ENCODE measurements around the gene SAG. TPM values are rescaled to one million over a fixed set of nuclear protein-coding genes. Genes with fewer than 3 reads are reported as not detected.

SAG gene
- total and polyA plus RNA-seq, 8 donors = 1.5 TPM; not detected in 7

DNA sequence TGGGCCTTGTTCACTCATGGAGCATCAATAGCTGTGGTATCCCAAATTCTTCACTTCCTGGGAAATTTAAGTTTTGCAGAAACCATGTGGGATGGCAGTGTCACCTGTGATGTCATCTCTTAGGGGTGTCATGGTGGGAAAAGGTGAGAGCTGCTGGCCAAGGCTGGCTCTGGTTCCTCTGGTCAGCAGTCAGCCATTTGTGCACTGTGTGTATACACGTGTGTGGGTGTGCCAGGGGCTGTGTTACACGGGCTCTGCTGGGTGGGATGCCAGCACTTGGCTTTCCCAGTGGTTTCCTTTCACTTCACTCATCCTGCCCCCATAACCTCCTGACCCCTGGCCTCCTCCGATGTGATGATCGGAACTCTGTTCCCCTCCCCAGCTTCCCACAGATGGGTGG, 21.3 kb downstream of the SAG start:
- no peak overlapping the region for H3K4me3 ChIP-seq
- H3K4me1 ChIP-seq = peaks cover 0 to 31% (median 0%) of the 10 kb centered on the region in 4 donors
- no peak for DNase-seq
- H3K27me3 ChIP-seq = no peaks in the 10 kb centered on the region
- no peaks in the 10 kb centered on the region for H3K36me3 ChIP-seq
- WGBS, 5 donors = 78 to 87% (median 84%) methylated on average over 4 of the region's 4 CpGs
- intact Hi-C loops (cut with DNase I; ENCODE audit: low total_unique reads) = no loop called here
- H3K9me3 ChIP-seq = no peaks in the 10 kb centered on the region
- H3K27ac ChIP-seq = no peak overlapping the region
- TF ChIP-seq, protein P1, sequence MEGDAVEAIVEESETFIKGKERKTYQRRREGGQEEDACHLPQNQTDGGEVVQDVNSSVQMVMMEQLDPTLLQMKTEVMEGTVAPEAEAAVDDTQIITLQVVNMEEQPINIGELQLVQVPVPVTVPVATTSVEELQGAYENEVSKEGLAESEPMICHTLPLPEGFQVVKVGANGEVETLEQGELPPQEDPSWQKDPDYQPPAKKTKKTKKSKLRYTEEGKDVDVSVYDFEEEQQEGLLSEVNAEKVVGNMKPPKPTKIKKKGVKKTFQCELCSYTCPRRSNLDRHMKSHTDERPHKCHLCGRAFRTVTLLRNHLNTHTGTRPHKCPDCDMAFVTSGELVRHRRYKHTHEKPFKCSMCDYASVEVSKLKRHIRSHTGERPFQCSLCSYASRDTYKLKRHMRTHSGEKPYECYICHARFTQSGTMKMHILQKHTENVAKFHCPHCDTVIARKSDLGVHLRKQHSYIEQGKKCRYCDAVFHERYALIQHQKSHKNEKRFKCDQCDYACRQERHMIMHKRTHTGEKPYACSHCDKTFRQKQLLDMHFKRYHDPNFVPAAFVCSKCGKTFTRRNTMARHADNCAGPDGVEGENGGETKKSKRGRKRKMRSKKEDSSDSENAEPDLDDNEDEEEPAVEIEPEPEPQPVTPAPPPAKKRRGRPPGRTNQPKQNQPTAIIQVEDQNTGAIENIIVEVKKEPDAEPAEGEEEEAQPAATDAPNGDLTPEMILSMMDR (IDR thresholded peaks at IDR 0.05) = no peak
- TF ChIP-seq POLR2A (IDR thresholded peaks at IDR 0.05) = no peak
- no peak for TF ChIP-seq EP300 (IDR thresholded peaks at IDR 0.05)
- no peak for TF ChIP-seq POLR2AphosphoS5 (IDR thresholded peaks at IDR 0.05)

DNA sequence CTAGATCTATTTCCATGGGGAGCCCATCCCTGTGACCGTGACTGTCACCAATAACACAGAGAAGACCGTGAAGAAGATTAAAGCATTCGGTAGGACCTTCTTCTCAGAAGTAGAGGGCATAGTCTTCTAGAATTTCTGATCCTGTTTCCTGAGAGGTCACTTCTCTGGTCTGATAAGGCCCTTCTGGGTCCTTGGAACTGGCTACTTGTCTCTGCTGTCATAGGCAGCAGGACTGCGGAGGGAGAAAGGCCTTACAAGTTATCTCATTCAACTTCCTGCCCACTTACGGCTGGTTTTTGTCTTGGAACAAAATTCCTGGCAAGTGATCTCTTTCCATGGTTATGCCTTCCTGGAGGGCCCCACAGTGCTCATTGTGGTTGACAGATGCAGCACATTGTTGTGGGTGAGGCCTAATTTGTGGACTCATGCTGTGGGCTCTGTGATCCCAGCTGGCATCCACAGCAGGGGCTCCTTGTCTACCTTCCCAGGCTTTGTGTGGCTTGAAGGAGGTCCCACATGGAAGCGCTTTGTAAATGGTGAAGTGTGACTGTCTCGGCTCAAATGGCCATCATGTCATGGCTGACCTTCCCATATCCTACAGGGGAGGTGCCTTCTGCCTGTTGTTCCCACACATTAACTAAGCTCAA, 22.0 kb downstream of the SAG start:
- no peak for TF ChIP-seq EP300 (IDR thresholded peaks at IDR 0.05)
- TF ChIP-seq POLR2A (IDR thresholded peaks at IDR 0.05) = no peak
- TF ChIP-seq, protein P1 (IDR thresholded peaks at IDR 0.05) = no peak
- TF ChIP-seq POLR2AphosphoS5 (IDR thresholded peaks at IDR 0.05) = no peak
- Histone ChIP-seq H3K4me3 (no peak overlapping the region), H3K27me3 (no peaks in the 10 kb centered on the region), H3K4me1 (peaks cover 0 to 32% (median 0%) of the 10 kb centered on the region in 4 donors), H3K27ac (no peak overlapping the region), H3K9me3 (no peaks in the 10 kb centered on the region), H3K36me3 (no peaks in the 10 kb centered on the region)
- intact Hi-C loops (cut with DNase I; ENCODE audit: low total_unique reads) = no loop called here
- WGBS, 5 donors = 73 to 85% (median 83%) methylated on average over 7 of the region's 7 CpGs
- DNase-seq = no peak

- peaks cover 0 to 32% (median 0%) of the 10 kb centered on the region in 4 donors for H3K4me1 ChIP-seq
- peak; percentile 60 to 84 for DNase-seq
- H3K9me3 ChIP-seq = no peaks in the 10 kb centered on the region
- no peak overlapping the region for H3K4me3 ChIP-seq
- H3K27me3 ChIP-seq = no peaks in the 10 kb centered on the region
- H3K27ac ChIP-seq = peak overlapping the region; percentile 42 to 85 (median 65)
- no peaks in the 10 kb centered on the region for H3K36me3 ChIP-seq
- TF ChIP-seq POLR2AphosphoS5 (IDR thresholded peaks at IDR 0.05) = peak in 2 of 3 donors; percentile 7 to 15
- no peak for TF ChIP-seq POLR2A (IDR thresholded peaks at IDR 0.05)
- TF ChIP-seq, protein P1 (IDR thresholded peaks at IDR 0.05) = no peak
- no peak for TF ChIP-seq EP300 (IDR thresholded peaks at IDR 0.05)
- WGBS, 5 donors = 68 to 79% (median 73%) methylated on average over 15 of the region's 15 CpGs
- intact Hi-C loops (cut with DNase I; ENCODE audit: low total_unique reads) = no loop called here
These were observed 23.9 kb downstream of the SAG start for GRCh38 chr2:233331536-233331935.

GRCh38 chr2:233332125-233332524, 24.5 kb downstream of the SAG start:
- peaks cover 0 to 32% (median 0%) of the 10 kb centered on the region in 4 donors for H3K4me1 ChIP-seq
- 78 to 90% (median 83%) methylated on average over 4 of the region's 4 CpGs for WGBS, 5 donors
- no peaks in the 10 kb centered on the region for H3K36me3 ChIP-seq
- DNase-seq = no peak
- H3K4me3 ChIP-seq = no peak overlapping the region
- intact Hi-C loops (cut with DNase I; ENCODE audit: low total_unique reads) = no loop called here
- peak overlapping the region; percentile 11 to 85 (median 65) for H3K27ac ChIP-seq
- TF ChIP-seq POLR2A (IDR thresholded peaks at IDR 0.05) = no peak
- no peak for TF ChIP-seq EP300 (IDR thresholded peaks at IDR 0.05)
- no peak for TF ChIP-seq POLR2AphosphoS5 (IDR thresholded peaks at IDR 0.05)
- TF ChIP-seq, protein P1 (IDR thresholded peaks at IDR 0.05) = no peak
- no peaks in the 10 kb centered on the region for H3K9me3 ChIP-seq
- H3K27me3 ChIP-seq = no peaks in the 10 kb centered on the region

Measured in stomach (tissue), 9 donors.